Measurements from ENCODE around the gene TMEM247. TPM values are rescaled to one million over a fixed set of nuclear protein-coding genes. Genes with fewer than 3 reads are reported as not detected.

The TMEM247 gene
- not detected for total RNA-seq
- not detected for polyA plus RNA-seq (2013, experiment 1 of 2)
- not detected for polyA plus RNA-seq (2013, experiment 2 of 2)
- long read RNA-seq, experiment 1 = 0 reads
- long read RNA-seq, experiment 2 = 0 reads
- long read RNA-seq, experiment 3 = 0 reads
- long read RNA-seq, experiment 4 = 0 reads

DNA sequence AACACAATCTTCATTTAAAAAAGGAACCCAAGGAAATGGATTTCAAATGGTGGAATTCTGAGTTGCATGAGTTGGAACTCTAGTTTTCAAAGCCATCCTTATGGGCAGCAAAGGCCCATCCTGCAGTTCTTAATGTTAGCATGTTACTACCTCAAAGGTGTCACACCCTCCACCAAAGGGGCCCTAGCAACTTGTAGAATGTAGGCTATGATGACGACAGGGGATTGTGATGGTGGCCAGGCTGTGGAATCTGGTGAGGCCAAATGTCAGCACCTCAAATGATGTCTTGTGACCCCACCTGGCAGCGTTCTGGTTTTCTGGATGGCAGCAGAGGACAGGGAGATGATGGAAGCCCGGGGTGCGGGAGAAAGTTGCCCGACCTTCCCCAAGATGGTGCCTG lies at the start of gene TMEM247:
TSS of gene TMEM247 (plus strand) at position 301 of the 400 bp plus-strand sequence.
- no peaks in the 10 kb centered on the region for H3K4me1 ChIP-seq (ENCODE audit: control insufficient read depth, insufficient read depth, low read length)
- peaks cover 14% of the 10 kb centered on the region for H3K27me3 Mint-ChIP-seq (ENCODE audit: insufficient read depth)
- no peaks in the 10 kb centered on the region for H3K27me3 ChIP-seq (ENCODE audit: control insufficient read depth, insufficient read depth, low read length, poor library complexity, severe bottlenecking)
- peaks cover 13% of the 10 kb centered on the region for H3K9me3 ChIP-seq (ENCODE audit: control insufficient read depth, low read length)
- no peaks in the 10 kb centered on the region for H3K36me3 ChIP-seq (ENCODE audit: control insufficient read depth, insufficient read depth, low read length)
- TF ChIP-seq CTCF (conservative IDR thresholded peaks at IDR 0.05) = no peak
- DNase-seq = no peak
- H3K27ac Mint-ChIP-seq = no peak within 1 kb of the TSS
- peaks cover 25% of the 10 kb centered on the region for H3K9me3 Mint-ChIP-seq
- H3K9ac ChIP-seq (ENCODE audit: extremely low read depth, low read length, poor library complexity, severe bottlenecking) = no peak within 1 kb of the TSS
- H3K36me3 Mint-ChIP-seq (ENCODE audit: low read depth) = no peaks in the 10 kb centered on the region
- H3K27ac ChIP-seq (ENCODE audit: low read depth, low read length) = no peak within 1 kb of the TSS
- WGBS, 2 experiments (ENCODE audit: insufficient coverage in 1 of 2, insufficient read length in 1 of 2) = 90 to 100% methylated on average over 4 to 5 of the region's 5 CpGs
- H3K4me3 ChIP-seq (ENCODE audit: low read length) = no peak within 1 kb of the TSS
- no peaks in the 10 kb centered on the region for H3K4me1 Mint-ChIP-seq
- no peak within 1 kb of the TSS for H3K4me3 Mint-ChIP-seq

- no peak for TF ChIP-seq CTCF (conservative IDR thresholded peaks at IDR 0.05)
- no peak overlapping the region for H3K27ac Mint-ChIP-seq
- Histone ChIP-seq H3K36me3 (ENCODE audit: control insufficient read depth, insufficient read depth, low read length) (no peaks in the 10 kb centered on the region), H3K27me3 (ENCODE audit: control insufficient read depth, insufficient read depth, low read length, poor library complexity, severe bottlenecking) (no peaks in the 10 kb centered on the region), H3K27ac (ENCODE audit: low read depth, low read length) (no peak overlapping the region), H3K9ac (ENCODE audit: extremely low read depth, low read length, poor library complexity, severe bottlenecking) (no peak overlapping the region), H3K9me3 (ENCODE audit: control insufficient read depth, low read length) (no peaks in the 10 kb centered on the region), H3K4me3 (ENCODE audit: low read length) (no peak overlapping the region), H3K4me1 (ENCODE audit: control insufficient read depth, insufficient read depth, low read length) (no peaks in the 10 kb centered on the region)
- no peak for DNase-seq
- H3K36me3 Mint-ChIP-seq (ENCODE audit: low read depth) = no peaks in the 10 kb centered on the region
- peaks cover 7% of the 10 kb centered on the region for H3K9me3 Mint-ChIP-seq
- H3K27me3 Mint-ChIP-seq (ENCODE audit: insufficient read depth) = no peaks in the 10 kb centered on the region
- H3K4me1 Mint-ChIP-seq = peaks cover 5% of the 10 kb centered on the region
- no peak overlapping the region for H3K4me3 Mint-ChIP-seq
- 85 to 100% methylated on average over 1 of the region's 1 CpG for WGBS, 2 experiments (ENCODE audit: insufficient coverage in 1 of 2, insufficient read length in 1 of 2)
Measured at GRCh38 chr2:46430413-46430812, 49.0 kb upstream of the TMEM247 start.

DNA sequence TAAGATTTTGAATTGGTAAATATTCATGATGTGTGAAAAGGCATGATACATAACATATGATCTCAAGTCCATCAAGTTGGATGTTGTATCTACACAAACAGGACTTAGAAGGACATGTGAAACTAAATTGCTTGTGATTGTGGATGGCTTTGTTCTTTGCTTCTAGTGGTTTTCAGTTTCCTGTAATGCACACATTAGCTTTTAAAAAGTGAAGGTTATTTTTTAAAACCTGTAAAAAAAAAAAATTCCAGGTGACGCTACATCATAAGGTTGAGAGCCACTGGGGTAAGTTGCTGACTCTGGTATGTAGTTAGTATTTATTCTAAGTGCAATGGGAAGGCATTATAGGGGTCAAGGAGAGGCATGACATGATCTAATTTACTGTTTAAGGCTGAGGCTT lies 48.4 kb upstream of the TMEM247 start:
- no peak for DNase-seq
- H3K4me1 Mint-ChIP-seq = peaks cover 6% of the 10 kb centered on the region
- no peaks in the 10 kb centered on the region for H3K36me3 ChIP-seq (ENCODE audit: control insufficient read depth, insufficient read depth, low read length)
- no peak overlapping the region for H3K27ac ChIP-seq (ENCODE audit: low read depth, low read length)
- TF ChIP-seq CTCF (conservative IDR thresholded peaks at IDR 0.05) = no peak
- H3K4me1 ChIP-seq (ENCODE audit: control insufficient read depth, insufficient read depth, low read length) = no peaks in the 10 kb centered on the region
- H3K9me3 Mint-ChIP-seq = peaks cover 7% of the 10 kb centered on the region
- no peaks in the 10 kb centered on the region for H3K9me3 ChIP-seq (ENCODE audit: control insufficient read depth, low read length)
- H3K27me3 Mint-ChIP-seq (ENCODE audit: insufficient read depth) = no peaks in the 10 kb centered on the region
- no peak overlapping the region for H3K27ac Mint-ChIP-seq
- no peak overlapping the region for H3K4me3 Mint-ChIP-seq
- no peak overlapping the region for H3K4me3 ChIP-seq (ENCODE audit: low read length)
- no peaks in the 10 kb centered on the region for H3K36me3 Mint-ChIP-seq (ENCODE audit: low read depth)
- H3K9ac ChIP-seq (ENCODE audit: extremely low read depth, low read length, poor library complexity, severe bottlenecking) = no peak overlapping the region
- no peaks in the 10 kb centered on the region for H3K27me3 ChIP-seq (ENCODE audit: control insufficient read depth, insufficient read depth, low read length, poor library complexity, severe bottlenecking)
- 91 to 100% methylated on average over 1 of the region's 1 CpG for WGBS, 2 experiments (ENCODE audit: insufficient coverage in 1 of 2, insufficient read length in 1 of 2)
